Endothelial cell of hepatic sinusoid (primary cell): ENCODE results near the gene SLC16A10.

Experiments
- in situ Hi-C: cut with HindIII; loops from 2 replicates; pipeline ENCODE4 v1.10.0; 2017; ENCODE audit warnings: low sequenced_read_pairs

The SLC16A10 gene

GRCh38 chr6:111254004-111254778 is 166.9 kb downstream of the SLC16A10 start:
- in situ Hi-C loops = loop anchor here (25.0 kb wide), 1 partner anchor 383 kb away; no protein-coding TSS in a partner anchor

- in situ Hi-C loops = loop anchor here (25.0 kb wide), 1 partner anchor 383 kb away; no protein-coding TSS in a partner anchor
Measured at GRCh38 chr6:111254779-111255166, 167.5 kb downstream of the SLC16A10 start.

GRCh38 chr6:111255838-111256237 is 168.5 kb downstream of the SLC16A10 start:
- in situ Hi-C loops = loop anchor here (25.0 kb wide), 1 partner anchor 381 kb away; no protein-coding TSS in a partner anchor

GRCh38 chr6:111256646-111257045 is 169.3 kb downstream of the SLC16A10 start:
- in situ Hi-C loops = loop anchor here (25.0 kb wide), 1 partner anchor 381 kb away; no protein-coding TSS in a partner anchor

GRCh38 chr6:111258010-111258409 is 170.7 kb downstream of the SLC16A10 start:
- in situ Hi-C loops = loop anchor here (25.0 kb wide), 1 partner anchor 379 kb away; no protein-coding TSS in a partner anchor

- in situ Hi-C loops = loop anchor here (25.0 kb wide), 1 partner anchor 379 kb away; no protein-coding TSS in a partner anchor
Measured at GRCh38 chr6:111258615-111259088, 171.3 kb downstream of the SLC16A10 start.

- in situ Hi-C loops = loop anchor here (25.0 kb wide), 1 partner anchor 378 kb away; no protein-coding TSS in a partner anchor
Measured at GRCh38 chr6:111259089-111259831, 172.0 kb downstream of the SLC16A10 start.

GRCh38 chr6:111260570-111261298 is 173.4 kb downstream of the SLC16A10 start:
- in situ Hi-C loops = loop anchor here (25.0 kb wide), 1 partner anchor 377 kb away; no protein-coding TSS in a partner anchor

GRCh38 chr6:111263837-111264236 is 176.5 kb downstream of the SLC16A10 start:
- in situ Hi-C loops = loop anchor here (25.0 kb wide), 1 partner anchor 373 kb away; no protein-coding TSS in a partner anchor

GRCh38 chr6:111265842-111266241 is 178.5 kb downstream of the SLC16A10 start:
- in situ Hi-C loops = loop anchor here (25.0 kb wide), 1 partner anchor 371 kb away; no protein-coding TSS in a partner anchor

GRCh38 chr6:111266276-111266675 is 179.0 kb downstream of the SLC16A10 start:
- in situ Hi-C loops = loop anchor here (25.0 kb wide), 1 partner anchor 371 kb away; no protein-coding TSS in a partner anchor

GRCh38 chr6:111267764-111268333 is 180.5 kb downstream of the SLC16A10 start:
- in situ Hi-C loops = loop anchor here (25.0 kb wide), 1 partner anchor 369 kb away; no protein-coding TSS in a partner anchor

- in situ Hi-C loops = loop anchor here (25.0 kb wide), 1 partner anchor 368 kb away; no protein-coding TSS in a partner anchor
Measured at GRCh38 chr6:111269401-111269970, 182.2 kb downstream of the SLC16A10 start.

GRCh38 chr6:111270121-111270520 is 182.8 kb downstream of the SLC16A10 start:
- in situ Hi-C loops = loop anchor here (25.0 kb wide), 1 partner anchor 367 kb away; no protein-coding TSS in a partner anchor

GRCh38 chr6:111274593-111275217 is 187.4 kb downstream of the SLC16A10 start:
- in situ Hi-C loops = loop anchor here (25.0 kb wide), 1 partner anchor 363 kb away; no protein-coding TSS in a partner anchor

GRCh38 chr6:111276335-111276734 is 189.0 kb downstream of the SLC16A10 start:
- in situ Hi-C loops = no loop called here

GRCh38 chr6:111276736-111277135 is 189.4 kb downstream of the SLC16A10 start:
- in situ Hi-C loops = no loop called here

- in situ Hi-C loops = no loop called here
Measured at GRCh38 chr6:111277819-111278218, 190.5 kb downstream of the SLC16A10 start.

GRCh38 chr6:111278731-111279130 is 191.4 kb downstream of the SLC16A10 start:
- in situ Hi-C loops = no loop called here
